Measurements from ENCODE around the gene POR.
A peak's percentile ranks its signal among the peaks of the same experiment; 100 is the strongest.
"Not testable (repeated sequence)": the region's sequence is repeated elsewhere in the genome, so short reads cannot be mapped to it uniquely, and the experiment has no call there.

POR gene

GRCh38 chr7:75911186-75911585 is 3.8 kb upstream of the POR start:
- not testable (repeated sequence) for DNase-seq (ENCODE audit: low spot score)

DNA sequence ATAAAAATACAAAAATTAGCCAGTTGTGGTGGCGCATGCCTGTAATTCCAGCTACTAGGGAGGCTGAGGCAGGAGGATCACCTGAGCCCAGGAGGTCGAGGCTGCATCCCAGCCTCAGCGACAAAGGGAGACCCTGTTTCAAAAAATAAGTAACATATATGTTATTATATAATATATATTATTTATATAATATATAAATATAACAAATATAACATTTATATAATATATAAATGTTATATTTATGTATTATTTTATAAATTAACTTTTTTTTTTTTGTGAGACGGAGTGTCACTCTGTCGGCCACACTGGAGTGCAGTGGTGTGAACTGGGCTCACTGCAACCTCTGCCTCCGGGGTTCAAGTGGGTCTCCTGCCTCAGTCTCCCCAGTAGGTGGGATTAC is 1.5 kb upstream of the POR start:
- peaks cover 0 to 4% of the 10 kb centered on the region in 2 donors for H3K4me1 ChIP-seq (ENCODE audit: control insufficient read depth in 2 of 2, insufficient read depth in 1 of 2, low read depth in 1 of 2, low read length in 2 of 2)
- H2BK120ac ChIP-seq (ENCODE audit: low read depth, low read length): no peak overlapping the region
- no peaks in the 10 kb centered on the region for H3K9me3 ChIP-seq (replicated peaks in 1 of 2; ENCODE audit: control insufficient read depth in 2 of 2, insufficient read depth in 1 of 2, low read depth in 1 of 2, low read length in 2 of 2)
- H3K4ac ChIP-seq (ENCODE audit: low read length): no peak overlapping the region
- H4K8ac ChIP-seq (ENCODE audit: low read depth, low read length): no peak overlapping the region
- no peaks in the 10 kb centered on the region for H3K27me3 ChIP-seq (ENCODE audit: control insufficient read depth in 3 of 3, insufficient read depth in 3 of 3, low read depth in 1 of 3, low read length in 3 of 3)
- no peak overlapping the region for H2BK15ac ChIP-seq (ENCODE audit: low read length)
- no peak overlapping the region for H3K14ac ChIP-seq (ENCODE audit: low read length)
- H3K79me1 ChIP-seq (ENCODE audit: low read depth, low read length): peaks cover 11% of the 10 kb centered on the region
- H2BK5ac ChIP-seq (ENCODE audit: low read length): no peak overlapping the region
- H4K91ac ChIP-seq (ENCODE audit: low read depth, low read length, poor library complexity): no peak overlapping the region
- peaks cover 0 to under 1% of the 10 kb centered on the region in 2 donors for H3K36me3 ChIP-seq (replicated peaks in 1 of 2; ENCODE audit: control insufficient read depth in 2 of 2, insufficient read depth in 2 of 2, low read length in 2 of 2)
- H2AK5ac ChIP-seq (ENCODE audit: low read depth, low read length): no peak overlapping the region
- WGBS, 2 donors (ENCODE audit: extremely low coverage in 2 of 2, insufficient read length in 2 of 2, insufficient replicate concordance in 1 of 2): no CpG with 5 or more reads among the region's 6 CpGs
- no peak overlapping the region for H2BK12ac ChIP-seq (ENCODE audit: low read length)
- no peak for DNase-seq (ENCODE audit: low spot score)
- H3K4me2 ChIP-seq (ENCODE audit: insufficient read depth, low read length, poor library complexity, severe bottlenecking): no peak overlapping the region
- H3K4me3 ChIP-seq (ENCODE audit: low read length in 2 of 2): no peak overlapping the region
- no peak overlapping the region for H3K18ac ChIP-seq (ENCODE audit: low read length)
- H3K9ac ChIP-seq (ENCODE audit: low read depth, low read length, poor library complexity): no peak overlapping the region
- H3K27ac ChIP-seq (replicated peaks; ENCODE audit: low read length): no peak overlapping the region
- H3K23ac ChIP-seq (ENCODE audit: low read depth, low read length, poor library complexity): no peak overlapping the region
- H2AFZ ChIP-seq (ENCODE audit: low read length): no peak overlapping the region

More at GRCh38 chr7:75911186-75911585, 3.8 kb upstream of the POR start:
- H3K14ac ChIP-seq (ENCODE audit: low read length); H2BK12ac ChIP-seq (ENCODE audit: low read length); H3K4me2 ChIP-seq (ENCODE audit: insufficient read depth, low read length, poor library complexity, severe bottlenecking); H2AK5ac ChIP-seq (ENCODE audit: low read depth, low read length); H2BK15ac ChIP-seq (ENCODE audit: low read length); H3K79me1 ChIP-seq (ENCODE audit: low read depth, low read length); H2BK120ac ChIP-seq (ENCODE audit: low read depth, low read length); H3K27me3 ChIP-seq (ENCODE audit: control insufficient read depth in 3 of 3, insufficient read depth in 3 of 3, low read depth in 1 of 3, low read length in 3 of 3); H2AFZ ChIP-seq (ENCODE audit: low read length); H4K8ac ChIP-seq (ENCODE audit: low read depth, low read length); H3K18ac ChIP-seq (ENCODE audit: low read length); H2BK5ac ChIP-seq (ENCODE audit: low read length); H3K4me1 ChIP-seq (ENCODE audit: control insufficient read depth in 2 of 2, insufficient read depth in 1 of 2, low read depth in 1 of 2, low read length in 2 of 2); H3K4ac ChIP-seq (ENCODE audit: low read length); H3K4me3 ChIP-seq (ENCODE audit: low read length in 2 of 2); H3K9me3 ChIP-seq (replicated peaks in 1 of 2; ENCODE audit: control insufficient read depth in 2 of 2, insufficient read depth in 1 of 2, low read depth in 1 of 2, low read length in 2 of 2); H3K23ac ChIP-seq (ENCODE audit: low read depth, low read length, poor library complexity); H3K36me3 ChIP-seq (replicated peaks in 1 of 2; ENCODE audit: control insufficient read depth in 2 of 2, insufficient read depth in 2 of 2, low read length in 2 of 2); H4K91ac ChIP-seq (ENCODE audit: low read depth, low read length, poor library complexity); H3K9ac ChIP-seq (ENCODE audit: low read depth, low read length, poor library complexity); H3K27ac ChIP-seq (replicated peaks; ENCODE audit: low read length): not testable (repeated sequence)
- no CpG with 5 or more reads among the region's 12 CpGs for WGBS, 2 donors (ENCODE audit: extremely low coverage in 2 of 2, insufficient read length in 2 of 2, insufficient replicate concordance in 1 of 2)

DNA sequence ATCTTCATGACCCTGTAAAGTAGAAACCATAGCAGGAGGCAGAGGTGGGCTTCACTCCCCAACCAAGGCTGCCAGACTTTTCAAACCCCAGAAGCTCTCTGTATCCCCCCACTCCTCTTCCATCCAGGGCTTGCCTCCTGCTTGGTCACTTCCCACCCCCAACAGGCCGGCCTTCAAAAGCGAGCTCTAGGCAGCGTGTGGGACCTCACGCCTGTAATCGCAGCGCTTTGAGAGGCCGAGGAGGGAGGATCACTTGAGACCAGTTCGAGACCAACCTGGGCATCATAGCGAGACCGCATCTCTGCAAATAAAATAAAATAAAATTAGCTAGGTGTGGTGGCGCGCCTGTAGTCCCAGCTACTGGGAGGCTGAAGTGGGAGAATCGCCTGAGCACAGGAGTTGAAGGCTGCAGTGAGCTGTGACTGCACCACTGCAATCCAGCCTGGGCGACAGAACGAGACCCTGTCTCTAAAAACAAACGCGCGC is 743 bp upstream of the POR start:
- no peak overlapping the region for H4K91ac ChIP-seq (ENCODE audit: low read depth, low read length, poor library complexity)
- H3K27me3 ChIP-seq (ENCODE audit: control insufficient read depth in 3 of 3, insufficient read depth in 3 of 3, low read depth in 1 of 3, low read length in 3 of 3): no peaks in the 10 kb centered on the region
- H3K36me3 ChIP-seq (replicated peaks in 1 of 2; ENCODE audit: control insufficient read depth in 2 of 2, insufficient read depth in 2 of 2, low read length in 2 of 2): peaks cover 0 to 3% of the 10 kb centered on the region in 2 donors
- peak overlapping the region; percentile 68 for H3K27ac ChIP-seq (replicated peaks; ENCODE audit: low read length)
- peak overlapping the region; percentile 82 for H4K8ac ChIP-seq (ENCODE audit: low read depth, low read length)
- no peak for DNase-seq (ENCODE audit: low spot score)
- peak overlapping the region; percentile 74 for H2AK5ac ChIP-seq (ENCODE audit: low read depth, low read length)
- peak overlapping the region; percentile 100 for H3K23ac ChIP-seq (ENCODE audit: low read depth, low read length, poor library complexity)
- peak overlapping the region; percentile 46 for H3K4ac ChIP-seq (ENCODE audit: low read length)
- peak overlapping the region; percentile 89 for H2AFZ ChIP-seq (ENCODE audit: low read length)
- no CpG with 5 or more reads among the region's 18 CpGs for WGBS, 2 donors (ENCODE audit: extremely low coverage in 2 of 2, insufficient read length in 2 of 2, insufficient replicate concordance in 1 of 2)
- peaks cover 11% of the 10 kb centered on the region for H3K79me1 ChIP-seq (ENCODE audit: low read depth, low read length)
- no peak overlapping the region for H2BK120ac ChIP-seq (ENCODE audit: low read depth, low read length)
- peaks cover 0 to 7% of the 10 kb centered on the region in 2 donors for H3K4me1 ChIP-seq (ENCODE audit: control insufficient read depth in 2 of 2, insufficient read depth in 1 of 2, low read depth in 1 of 2, low read length in 2 of 2)
- H3K4me3 ChIP-seq (ENCODE audit: low read length in 2 of 2): peak overlapping the region; percentile 71 to 85
- H3K14ac ChIP-seq (ENCODE audit: low read length): peak overlapping the region; percentile 90
- H2BK5ac ChIP-seq (ENCODE audit: low read length): peak overlapping the region; percentile 77
- H2BK15ac ChIP-seq (ENCODE audit: low read length): peak overlapping the region; percentile 60
- H3K9me3 ChIP-seq (replicated peaks in 1 of 2; ENCODE audit: control insufficient read depth in 2 of 2, insufficient read depth in 1 of 2, low read depth in 1 of 2, low read length in 2 of 2): no peaks in the 10 kb centered on the region
- H3K4me2 ChIP-seq (ENCODE audit: insufficient read depth, low read length, poor library complexity, severe bottlenecking): peak overlapping the region; percentile 81
- peak overlapping the region; percentile 96 for H3K18ac ChIP-seq (ENCODE audit: low read length)
- no peak overlapping the region for H2BK12ac ChIP-seq (ENCODE audit: low read length)
- H3K9ac ChIP-seq (ENCODE audit: low read depth, low read length, poor library complexity): peak overlapping the region; percentile 93

- peak overlapping the region; percentile 27 for H3K27ac ChIP-seq (replicated peaks; ENCODE audit: low read length)
- no peak overlapping the region for H2BK15ac ChIP-seq (ENCODE audit: low read length)
- H3K9me3 ChIP-seq (replicated peaks in 1 of 2; ENCODE audit: control insufficient read depth in 2 of 2, insufficient read depth in 1 of 2, low read depth in 1 of 2, low read length in 2 of 2): no peaks in the 10 kb centered on the region
- H3K36me3 ChIP-seq (replicated peaks in 1 of 2; ENCODE audit: control insufficient read depth in 2 of 2, insufficient read depth in 2 of 2, low read length in 2 of 2): peaks cover 2 to 3% of the 10 kb centered on the region in 2 donors
- H3K4ac ChIP-seq (ENCODE audit: low read length): peak overlapping the region; percentile 76
- no peak overlapping the region for H4K91ac ChIP-seq (ENCODE audit: low read depth, low read length, poor library complexity)
- peak overlapping the region; percentile 97 for H3K18ac ChIP-seq (ENCODE audit: low read length)
- H2AFZ ChIP-seq (ENCODE audit: low read length): peak overlapping the region; percentile 89
- no peak overlapping the region for H2BK12ac ChIP-seq (ENCODE audit: low read length)
- H4K8ac ChIP-seq (ENCODE audit: low read depth, low read length): no peak overlapping the region
- peak overlapping the region; percentile 92 for H2BK5ac ChIP-seq (ENCODE audit: low read length)
- H3K23ac ChIP-seq (ENCODE audit: low read depth, low read length, poor library complexity): peak overlapping the region; percentile 100
- no peak for DNase-seq (ENCODE audit: low spot score)
- no CpG with 5 or more reads among the region's 32 CpGs for WGBS, 2 donors (ENCODE audit: extremely low coverage in 2 of 2, insufficient read length in 2 of 2, insufficient replicate concordance in 1 of 2)
- peak overlapping the region; percentile 90 for H2AK5ac ChIP-seq (ENCODE audit: low read depth, low read length)
- peak overlapping the region; percentile 79 for H2BK120ac ChIP-seq (ENCODE audit: low read depth, low read length)
- H3K27me3 ChIP-seq (ENCODE audit: control insufficient read depth in 3 of 3, insufficient read depth in 3 of 3, low read depth in 1 of 3, low read length in 3 of 3): no peaks in the 10 kb centered on the region
- H3K9ac ChIP-seq (ENCODE audit: low read depth, low read length, poor library complexity): peak overlapping the region; percentile 96
- peaks cover 11% of the 10 kb centered on the region for H3K79me1 ChIP-seq (ENCODE audit: low read depth, low read length)
- peak overlapping the region; percentile 17 for H3K14ac ChIP-seq (ENCODE audit: low read length)
- H3K4me2 ChIP-seq (ENCODE audit: insufficient read depth, low read length, poor library complexity, severe bottlenecking): peak overlapping the region; percentile 96
- H3K4me1 ChIP-seq (ENCODE audit: control insufficient read depth in 2 of 2, insufficient read depth in 1 of 2, low read depth in 1 of 2, low read length in 2 of 2): peaks cover 0 to 7% of the 10 kb centered on the region in 2 donors
- peak overlapping the region; percentile 71 to 90 for H3K4me3 ChIP-seq (ENCODE audit: low read length in 2 of 2)
Observed at GRCh38 chr7:75915416-75916156, 631 bp downstream of the POR start.

Measured in neuronal stem cell (in vitro differentiated cells).